Transverse colon (tissue), 4 donors: ENCODE measurements around the gene FANK1.

Source experiments
- EP300 ChIP-seq: sonication (generic); formaldehyde crosslinking; IDR thresholded peaks from one replicate; pipeline ENCODE4 v1.6.1; 2017; ENCODE audit warnings: antibody characterized with exemption, low read depth
- POLR2A ChIP-seq: fragments of 450-650 bp; IDR thresholded peaks from one replicate; pipeline ENCODE4 v1.6.1; 2016; ENCODE audit warnings: antibody characterized with exemption, mild to moderate bottlenecking, moderate library complexity
- POLR2AphosphoS5 ChIP-seq, 3 donors: sonication (generic); formaldehyde crosslinking; IDR thresholded peaks; one replicate each; pipeline ENCODE4 v1.6.1; 2016; ENCODE audit warnings: antibody characterized with exemption in 3 of 3
- TF ChIP-seq, protein P1 (sequence below), 5 experiments: fragments of 200-600 bp in 3 of 5; fragments of 450-650 bp in 2 of 5; sonication (generic) in 3 of 5; IDR thresholded peaks; 1 replicate in 2 of 5; 2 replicates in 3 of 5; pipeline ENCODE4 v1.5.1; 2016 to 2017; ENCODE audit warnings: antibody characterized with exemption in 5 of 5, inconsistent platforms in 3 of 5, mild to moderate bottlenecking in 2 of 5, moderate library complexity in 1 of 5

DNA sequence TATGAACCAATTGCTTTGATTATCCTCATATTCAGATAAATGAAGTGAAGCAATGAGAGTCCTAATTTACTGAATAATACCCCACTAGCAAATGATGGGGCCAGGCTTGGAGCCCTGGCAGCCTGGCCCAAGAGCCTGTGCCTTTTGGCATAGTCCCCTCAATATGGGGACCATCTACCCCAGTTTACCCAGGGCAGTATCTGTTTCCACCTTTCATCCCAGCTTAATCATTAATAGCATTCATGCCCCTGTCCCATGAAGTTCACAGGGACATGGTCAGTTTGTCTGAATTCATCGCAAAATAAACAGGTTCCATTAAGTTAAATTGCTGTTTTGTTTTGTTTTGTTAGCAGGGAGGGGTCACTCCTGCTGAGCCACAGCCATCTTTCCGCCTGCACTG lies 47.5 kb upstream of the FANK1 start:
- TF ChIP-seq POLR2AphosphoS5 (IDR thresholded peaks at IDR 0.05) (no peak), EP300 (no peak), POLR2A (no peak)
- TF ChIP-seq, protein P1, sequence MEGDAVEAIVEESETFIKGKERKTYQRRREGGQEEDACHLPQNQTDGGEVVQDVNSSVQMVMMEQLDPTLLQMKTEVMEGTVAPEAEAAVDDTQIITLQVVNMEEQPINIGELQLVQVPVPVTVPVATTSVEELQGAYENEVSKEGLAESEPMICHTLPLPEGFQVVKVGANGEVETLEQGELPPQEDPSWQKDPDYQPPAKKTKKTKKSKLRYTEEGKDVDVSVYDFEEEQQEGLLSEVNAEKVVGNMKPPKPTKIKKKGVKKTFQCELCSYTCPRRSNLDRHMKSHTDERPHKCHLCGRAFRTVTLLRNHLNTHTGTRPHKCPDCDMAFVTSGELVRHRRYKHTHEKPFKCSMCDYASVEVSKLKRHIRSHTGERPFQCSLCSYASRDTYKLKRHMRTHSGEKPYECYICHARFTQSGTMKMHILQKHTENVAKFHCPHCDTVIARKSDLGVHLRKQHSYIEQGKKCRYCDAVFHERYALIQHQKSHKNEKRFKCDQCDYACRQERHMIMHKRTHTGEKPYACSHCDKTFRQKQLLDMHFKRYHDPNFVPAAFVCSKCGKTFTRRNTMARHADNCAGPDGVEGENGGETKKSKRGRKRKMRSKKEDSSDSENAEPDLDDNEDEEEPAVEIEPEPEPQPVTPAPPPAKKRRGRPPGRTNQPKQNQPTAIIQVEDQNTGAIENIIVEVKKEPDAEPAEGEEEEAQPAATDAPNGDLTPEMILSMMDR (IDR thresholded peaks at IDR 0.05) = no peak
